Measurements from ENCODE around the gene ZNF273.
"Not testable (repeated sequence)": the region's sequence is repeated elsewhere in the genome, so short reads cannot be mapped to it uniquely, and the experiment has no call there.

The ZNF273 gene

GRCh38 chr7:64892666-64893309, 10.3 kb upstream of the ZNF273 start:
- DNase-seq (ENCODE audit: extremely low read depth, low read depth): no peak
- no peak for TF ChIP-seq CTCF (IDR thresholded peaks at IDR 0.05; ENCODE audit: low read depth, low read length)

GRCh38 chr7:64893401-64893800, 9.7 kb upstream of the ZNF273 start:
- no peak for TF ChIP-seq CTCF (IDR thresholded peaks at IDR 0.05; ENCODE audit: low read depth, low read length)
- no peak for DNase-seq (ENCODE audit: extremely low read depth, low read depth)

GRCh38 chr7:64902461-64902805, 640 bp upstream of the ZNF273 start:
- DNase-seq (ENCODE audit: extremely low read depth, low read depth): not testable (repeated sequence)

GRCh38 chr7:64904008-64904407, 935 bp downstream of the ZNF273 start:
- TF ChIP-seq CTCF (IDR thresholded peaks at IDR 0.05; ENCODE audit: low read depth, low read length): no peak
- no peak for DNase-seq (ENCODE audit: extremely low read depth, low read depth)

GRCh38 chr7:64905133-64905532, 2.1 kb downstream of the ZNF273 start:
- no peak for DNase-seq (ENCODE audit: extremely low read depth, low read depth)
- TF ChIP-seq CTCF (IDR thresholded peaks at IDR 0.05; ENCODE audit: low read depth, low read length): no peak

- DNase-seq (ENCODE audit: extremely low read depth, low read depth): no peak
- no peak for TF ChIP-seq CTCF (IDR thresholded peaks at IDR 0.05; ENCODE audit: low read depth, low read length)
Measured at GRCh38 chr7:64905547-64905946, 2.5 kb downstream of the ZNF273 start.

- TF ChIP-seq CTCF (IDR thresholded peaks at IDR 0.05; ENCODE audit: low read depth, low read length): no peak
- no peak for DNase-seq (ENCODE audit: extremely low read depth, low read depth)
Measured at GRCh38 chr7:64907641-64908326, 4.7 kb downstream of the ZNF273 start.

GRCh38 chr7:64908358-64908757, 5.3 kb downstream of the ZNF273 start:
- TF ChIP-seq CTCF (IDR thresholded peaks at IDR 0.05; ENCODE audit: low read depth, low read length): no peak

More at GRCh38 chr7:64908358-64908757, 5.3 kb downstream of the ZNF273 start:
- no peak for DNase-seq (ENCODE audit: extremely low read depth, low read depth)
